Measurements from ENCODE around the gene ZNF202.
"Not testable (repeated sequence)": the region's sequence is repeated elsewhere in the genome, so short reads cannot be mapped to it uniquely, and the experiment has no call there.

Gene ZNF202

DNA sequence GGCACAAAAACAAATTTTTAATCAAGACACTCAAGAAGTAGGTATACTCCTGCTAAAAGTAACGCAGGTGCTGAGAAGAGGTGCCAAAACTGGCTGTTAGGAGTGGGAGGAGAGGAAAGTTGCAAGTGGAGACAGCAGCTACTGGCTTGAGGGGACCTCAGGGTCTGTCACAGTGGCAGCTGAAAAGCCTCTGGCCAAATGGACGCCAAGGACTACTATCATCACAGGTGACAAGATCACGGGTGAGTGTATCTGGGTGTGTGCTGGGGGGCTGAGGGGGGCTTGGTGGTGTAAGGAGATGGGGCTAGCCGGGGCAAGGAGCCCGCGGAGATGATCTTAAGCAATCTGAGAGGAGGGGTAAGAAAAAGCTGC lies 687 bp downstream of the ZNF202 start:
- no peak for DNase-seq

DNA sequence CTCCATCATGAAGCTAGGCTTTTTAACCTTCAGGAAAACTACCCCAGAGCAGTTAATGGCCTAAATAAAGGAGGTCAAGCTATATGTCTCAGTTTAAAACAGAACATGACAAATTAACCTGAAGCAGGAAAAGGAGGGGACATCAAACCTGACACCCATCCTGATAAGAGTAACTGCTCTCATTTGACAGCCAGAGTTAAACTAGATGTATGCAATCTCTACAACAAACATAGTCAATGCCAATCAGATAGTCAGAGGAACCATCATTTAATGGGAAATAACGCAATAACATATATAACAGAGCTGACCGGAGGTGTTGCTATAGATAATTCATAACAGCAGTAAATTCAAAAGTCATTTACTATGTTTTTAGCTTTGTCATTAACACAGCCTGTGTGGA lies 3.1 kb downstream of the ZNF202 start:
- no peak for DNase-seq

DNA sequence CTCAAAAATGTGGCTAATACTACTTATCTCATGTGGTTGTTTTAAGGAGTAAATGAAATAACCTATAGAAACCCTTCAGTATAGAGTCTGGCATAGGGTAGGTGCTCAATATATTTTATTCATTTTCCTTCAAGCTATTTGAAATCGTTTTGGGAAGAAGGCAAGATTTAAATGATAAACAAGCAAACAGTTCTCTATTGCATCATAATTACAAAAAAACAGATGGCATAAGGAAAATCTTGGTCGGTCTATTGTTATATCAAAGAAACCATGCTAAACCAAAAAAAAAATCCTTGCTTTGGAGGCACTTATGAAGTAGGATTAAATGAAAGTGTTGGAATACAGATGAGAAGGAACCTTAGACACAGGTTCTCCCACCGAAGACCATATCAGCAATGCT lies 4.7 kb downstream of the ZNF202 start:
- no peak for DNase-seq

DNA sequence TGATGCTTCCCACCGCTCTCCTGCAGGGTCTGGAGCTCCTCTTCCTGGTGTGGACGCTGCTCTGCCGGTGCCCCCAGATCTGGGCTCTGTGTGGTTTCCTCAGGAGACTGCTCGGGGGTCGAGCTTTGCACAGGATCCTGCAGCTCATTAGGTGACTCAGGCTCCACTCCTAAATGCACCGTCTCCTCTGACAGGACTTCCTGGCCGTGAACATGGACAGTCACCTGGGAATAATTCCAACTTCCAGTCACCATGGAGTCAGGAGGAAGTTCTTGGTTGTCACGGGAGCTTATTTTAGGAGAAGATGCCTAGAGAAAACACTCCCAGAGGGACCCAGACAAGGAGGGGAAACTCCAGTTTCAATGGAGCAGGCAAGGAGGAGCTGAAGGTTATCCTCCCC lies 11.9 kb downstream of the ZNF202 start:
- no peak for DNase-seq

DNA sequence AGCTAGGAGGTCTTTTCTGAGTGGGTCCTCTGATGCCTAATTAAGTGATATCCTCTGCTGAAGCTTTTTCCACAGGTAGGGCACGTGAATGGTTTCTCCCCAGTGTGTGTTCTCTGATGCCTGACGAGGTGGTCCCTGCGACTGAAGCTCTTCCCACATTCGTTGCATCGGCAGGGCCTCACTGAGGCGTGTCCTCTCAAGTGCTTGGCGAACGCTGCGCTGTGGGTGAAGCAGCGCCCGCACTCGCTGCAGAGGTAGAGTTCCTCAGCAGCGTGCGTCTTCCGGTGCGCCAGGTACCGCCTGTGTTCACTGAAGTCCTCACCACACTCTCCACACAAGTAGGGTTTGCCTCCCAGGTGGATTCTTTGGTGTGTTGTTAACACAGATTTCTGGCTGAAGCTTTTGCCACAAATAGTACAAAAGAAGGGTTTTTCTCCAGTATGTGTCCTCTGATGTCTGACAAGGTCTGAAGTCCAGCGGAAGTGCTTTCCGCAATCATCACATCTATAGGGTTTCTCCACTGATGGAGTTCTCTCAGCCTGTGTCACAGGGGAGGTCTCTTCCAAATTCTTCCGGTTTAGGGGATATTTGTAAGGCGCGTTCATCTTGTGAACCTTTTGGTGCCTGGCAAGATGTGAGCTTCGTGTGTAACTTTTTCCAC lies 15.3 kb downstream of the ZNF202 start:
- DNase-seq: no peak

DNA sequence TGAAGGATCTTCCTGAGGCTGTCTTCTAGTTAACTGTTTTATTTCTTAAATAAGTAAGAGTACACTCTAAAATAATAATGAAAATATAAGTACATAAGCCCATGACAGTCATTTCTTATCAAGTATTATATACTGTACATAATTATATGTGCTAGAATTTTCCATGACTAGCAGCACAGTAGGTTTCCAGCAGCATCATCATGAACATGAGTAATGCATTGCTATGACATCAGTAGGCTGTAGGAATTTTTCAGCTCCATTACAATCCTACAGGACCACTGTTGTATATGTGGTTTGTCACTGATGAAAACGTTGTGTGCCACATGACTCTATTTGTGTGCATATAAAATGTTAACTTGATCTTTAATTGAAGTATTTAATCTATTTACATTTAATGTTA lies 22.0 kb downstream of the ZNF202 start:
- no peak for DNase-seq

DNA sequence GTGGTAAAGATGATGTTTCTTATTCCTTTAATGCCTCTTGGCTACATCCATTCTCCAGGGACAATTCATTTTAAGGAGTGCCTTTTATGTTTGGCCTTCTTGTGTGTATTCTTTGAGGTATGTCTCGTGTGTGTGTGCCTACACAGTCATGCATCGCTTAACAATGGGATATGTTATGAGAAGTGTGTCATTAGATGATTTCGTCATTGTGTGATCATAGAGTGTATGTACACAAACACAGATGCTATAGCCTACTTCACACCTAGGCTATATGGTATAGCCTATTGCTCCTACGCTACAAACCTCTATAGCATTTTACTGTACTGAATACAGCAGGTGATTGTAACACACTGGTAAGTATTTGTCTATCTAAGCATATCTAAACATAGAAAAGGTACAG lies 23.0 kb downstream of the ZNF202 start:
- DNase-seq: no peak

DNA sequence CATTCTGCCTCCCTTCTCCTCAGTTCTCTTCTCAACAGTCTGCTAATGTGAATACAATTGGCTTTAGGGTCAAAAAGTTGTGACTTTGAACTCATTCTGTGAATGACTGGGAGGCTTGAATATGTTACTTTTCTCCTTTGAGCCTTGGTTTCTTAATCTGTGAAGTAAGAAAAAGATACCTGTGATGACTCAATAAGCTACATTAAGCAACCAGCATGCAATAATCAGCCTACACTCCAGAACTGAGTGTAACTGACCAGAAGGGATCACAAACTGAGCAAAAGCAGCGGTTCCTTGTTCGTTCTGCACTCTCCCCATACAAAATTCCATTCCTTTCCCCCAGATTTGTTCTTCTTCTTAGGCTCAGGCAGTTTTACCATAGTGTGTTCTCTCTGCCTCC lies 23.4 kb downstream of the ZNF202 start:
- DNase-seq: no peak

DNA sequence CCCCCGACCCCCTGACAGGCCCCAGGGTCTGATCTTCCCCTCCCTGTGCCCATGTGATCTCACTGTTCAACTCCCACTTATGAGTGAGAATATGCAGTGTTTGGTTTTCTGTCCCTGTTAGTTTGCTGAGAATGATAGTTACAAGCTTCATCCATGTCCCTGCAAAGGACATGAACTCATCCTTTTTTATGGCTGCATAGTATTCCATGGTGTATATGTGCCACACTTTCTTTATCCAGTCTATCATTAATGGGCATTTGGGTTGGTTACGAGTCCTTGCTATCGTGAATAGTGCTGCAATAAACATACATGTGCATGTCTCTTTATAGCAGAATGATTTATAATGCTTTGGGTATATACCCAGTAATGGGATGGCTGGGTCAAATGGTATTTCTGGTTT lies 28.8 kb downstream of the ZNF202 start:
- not testable (repeated sequence) for DNase-seq

DNA sequence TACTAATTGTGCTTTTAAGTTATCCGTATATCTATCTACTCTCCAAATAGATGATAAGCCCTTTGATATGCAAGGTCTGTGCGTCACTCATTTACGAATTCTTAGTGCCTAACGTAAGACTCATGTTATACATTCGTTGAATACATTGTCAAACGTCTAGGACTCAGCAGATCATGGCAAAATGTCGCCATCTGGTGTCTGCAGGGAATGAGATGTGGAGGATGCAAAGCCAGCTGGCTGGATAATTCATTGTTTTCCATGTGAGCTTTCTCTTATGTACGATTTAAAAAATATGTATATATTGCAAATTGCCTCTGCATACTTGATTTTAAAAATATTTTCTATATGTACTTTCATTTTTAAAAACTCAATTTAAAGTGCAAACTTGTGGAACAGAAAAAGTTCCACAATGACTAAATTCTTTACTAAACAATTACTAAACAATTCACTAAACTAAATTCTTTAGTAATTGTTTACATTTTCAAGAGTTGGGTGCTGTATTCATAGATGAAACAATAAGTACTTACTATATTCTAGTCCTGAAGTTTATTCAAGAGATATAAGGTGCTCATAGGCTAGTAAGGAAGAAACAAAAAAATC lies 33.8 kb downstream of the ZNF202 start:
- peak; percentile 79 for DNase-seq

DNA sequence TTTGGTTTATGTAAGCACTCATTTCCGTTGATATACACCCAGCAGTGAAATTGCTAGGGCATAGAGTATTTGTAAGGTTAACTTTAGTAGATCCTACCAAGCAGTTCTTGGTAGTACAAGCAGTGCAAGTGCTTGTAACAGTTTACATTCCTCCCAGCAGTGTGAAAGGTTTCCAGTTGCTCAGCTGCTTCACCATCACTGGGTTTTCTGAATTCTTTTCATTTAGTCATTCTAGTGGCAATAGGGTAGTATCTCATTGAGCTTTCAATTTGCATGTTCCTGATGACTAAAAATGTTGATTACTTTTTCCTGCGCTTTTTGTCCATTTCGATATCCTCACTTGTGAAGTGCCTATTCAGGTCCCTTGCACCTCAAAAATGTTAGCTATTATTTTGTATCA lies 34.3 kb downstream of the ZNF202 start:
- DNase-seq: no peak

DNA sequence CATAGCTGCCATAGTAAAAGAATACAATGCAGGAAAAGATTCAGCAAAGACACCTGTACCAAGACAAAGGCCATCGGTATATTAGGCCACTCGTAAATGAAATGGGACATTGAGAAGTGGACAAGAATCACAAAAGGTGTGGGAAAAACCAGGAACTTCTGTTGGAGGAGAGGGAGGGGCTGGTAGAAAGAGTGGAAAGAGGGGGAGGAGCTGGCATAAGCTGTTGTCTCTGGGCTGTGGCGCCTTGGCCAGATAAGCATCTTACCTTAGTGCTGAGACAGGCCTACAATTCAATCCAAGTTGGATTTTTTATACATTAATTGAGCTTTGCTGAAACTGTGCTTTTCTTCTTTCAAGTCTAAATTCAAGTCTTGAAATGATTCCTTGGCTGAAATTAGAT lies 37.1 kb downstream of the ZNF202 start:
- DNase-seq: no peak

DNA sequence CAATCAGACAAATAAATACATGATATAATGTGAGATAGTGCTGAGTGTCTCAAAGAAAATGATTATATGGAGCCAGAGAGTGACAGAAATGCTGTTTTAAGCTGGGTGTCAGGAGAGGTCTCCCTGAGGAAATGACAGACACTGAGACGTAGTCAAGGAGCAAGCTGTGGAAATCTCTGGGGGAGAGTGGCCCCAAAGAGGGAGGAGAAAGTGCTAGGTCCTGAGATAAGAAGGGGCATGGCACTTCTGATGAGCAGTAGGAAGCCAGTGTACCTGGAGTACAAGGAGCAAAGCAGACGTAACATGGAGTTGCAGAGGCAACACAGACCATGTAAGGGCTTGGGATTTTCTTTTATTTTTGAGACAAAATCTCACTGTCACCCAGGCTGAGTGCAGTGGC lies 38.8 kb downstream of the ZNF202 start:
- no peak for DNase-seq

DNA sequence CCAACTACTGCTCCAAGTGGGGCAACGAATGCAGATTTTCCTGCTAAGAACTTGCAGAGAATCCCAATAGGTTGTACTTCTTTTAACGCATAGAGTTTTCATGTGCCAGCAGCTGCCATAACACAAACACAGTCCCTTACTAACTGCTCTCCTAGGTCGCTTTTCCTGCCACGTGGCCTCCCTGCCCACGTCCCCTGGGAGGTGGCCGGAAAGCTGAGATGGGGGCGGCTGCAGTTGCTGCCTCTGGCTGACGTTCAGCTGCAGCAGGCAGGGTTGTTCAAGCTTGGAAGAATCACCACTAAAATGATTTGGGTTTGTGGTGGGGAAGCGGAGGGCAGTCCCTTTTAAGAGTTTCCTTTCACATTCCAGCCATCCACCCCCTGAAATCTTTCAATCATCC lies 39.3 kb downstream of the ZNF202 start:
- DNase-seq: no peak

DNA sequence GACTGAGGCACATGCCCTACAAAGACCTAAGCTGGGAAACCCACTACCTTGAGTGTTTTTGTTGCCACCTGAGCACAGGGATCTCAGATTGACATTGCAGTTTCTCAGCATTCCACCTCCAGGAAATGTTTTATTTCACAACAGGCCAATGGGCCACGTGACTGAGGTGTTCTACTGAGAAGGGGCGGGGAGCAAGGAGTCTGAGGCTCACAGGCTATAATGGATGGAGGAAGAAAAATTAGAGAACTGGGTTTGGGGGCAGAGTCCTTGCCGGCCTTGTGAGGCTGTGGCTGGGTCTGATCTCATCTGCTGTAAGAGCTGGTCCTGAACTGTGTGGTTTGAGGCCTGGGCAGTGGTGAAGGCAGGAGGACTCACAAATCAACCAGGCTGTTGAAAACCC lies 40.7 kb downstream of the ZNF202 start:
- no peak for DNase-seq

DNA sequence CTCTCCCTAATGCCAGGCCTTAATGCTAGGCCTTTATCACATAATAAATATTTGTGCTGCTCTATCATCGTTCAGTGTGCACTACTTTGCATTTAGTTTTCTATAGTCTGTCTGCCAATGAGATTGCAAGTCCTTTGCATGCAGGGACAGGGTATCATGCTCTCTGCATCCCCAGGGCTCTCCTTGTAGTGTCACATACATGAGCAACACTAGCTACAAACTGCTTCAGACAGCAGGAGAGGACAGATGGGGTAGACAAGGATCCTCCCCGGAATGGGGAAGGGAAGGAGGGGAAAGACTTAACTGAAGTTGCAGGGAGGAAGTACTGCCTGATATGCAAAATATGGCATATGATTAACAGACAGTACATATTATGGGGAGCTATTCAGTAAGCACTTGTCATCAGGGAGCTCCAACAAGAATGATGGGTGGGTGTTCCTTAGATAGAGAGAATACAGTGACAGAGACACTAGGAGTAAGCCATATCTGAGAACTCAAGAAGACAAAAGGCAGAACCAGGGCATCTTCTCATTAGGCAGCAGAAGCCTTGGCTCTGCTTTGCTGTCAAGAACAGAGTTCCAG lies 42.8 kb downstream of the ZNF202 start:
- no peak for DNase-seq

DNA sequence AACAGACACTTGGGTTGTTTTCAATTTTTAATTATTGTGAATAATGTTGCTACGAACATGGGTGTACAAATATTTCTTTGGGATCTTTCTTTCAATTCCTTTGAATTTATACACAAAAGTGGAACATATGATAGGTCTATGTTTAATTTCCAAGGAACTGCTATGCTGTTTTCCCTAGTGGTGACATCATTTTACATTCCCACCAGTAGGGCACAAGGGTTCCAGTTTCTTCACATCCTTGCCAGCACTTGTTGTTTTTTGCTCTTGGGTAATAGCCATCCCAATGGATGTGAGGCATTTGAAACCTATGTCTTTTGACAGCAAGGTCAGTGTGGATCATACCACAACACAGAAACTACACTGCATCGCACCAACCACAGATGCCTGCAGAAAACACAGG lies 45.3 kb downstream of the ZNF202 start:
- no peak for DNase-seq

DNA sequence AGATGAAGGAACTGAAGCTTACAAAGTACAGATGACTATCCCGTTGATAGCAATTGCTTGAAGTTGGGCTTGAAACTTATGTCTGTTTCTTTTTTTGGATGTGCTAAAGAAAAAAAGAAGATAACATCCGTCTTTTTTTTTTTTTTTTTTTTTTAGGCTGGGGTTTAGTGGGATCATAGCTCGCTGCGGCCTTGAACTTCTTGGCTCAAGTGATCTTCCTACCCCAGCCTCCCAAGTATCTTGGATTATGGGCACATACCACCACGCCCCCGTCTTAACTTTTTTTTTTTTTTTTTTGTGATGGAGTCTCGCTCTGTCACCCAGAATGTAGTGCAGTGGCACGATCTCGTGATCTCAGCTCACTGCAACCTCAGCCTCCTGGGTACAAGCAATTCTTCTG lies 46.2 kb downstream of the ZNF202 start:
- no peak for DNase-seq

DNA sequence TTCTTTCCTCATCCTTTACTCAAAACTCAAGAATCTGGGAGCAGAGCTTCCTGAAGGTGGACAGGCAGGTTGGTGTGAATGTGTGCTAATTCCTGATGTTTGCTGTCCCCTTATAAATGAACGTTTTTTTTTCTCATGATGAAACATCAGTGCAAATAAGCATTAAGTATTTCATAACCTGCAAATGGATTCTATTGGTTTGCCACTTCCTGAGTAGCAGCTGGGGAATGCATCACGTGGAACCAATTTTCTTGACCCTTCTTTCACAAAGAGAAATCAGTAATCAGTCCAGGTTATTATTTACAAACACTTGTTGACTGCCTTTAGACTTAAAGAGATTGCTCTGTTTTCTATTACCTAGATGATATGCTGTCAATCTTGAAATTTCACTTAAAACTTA lies 46.9 kb downstream of the ZNF202 start:
- DNase-seq: no peak

DNA sequence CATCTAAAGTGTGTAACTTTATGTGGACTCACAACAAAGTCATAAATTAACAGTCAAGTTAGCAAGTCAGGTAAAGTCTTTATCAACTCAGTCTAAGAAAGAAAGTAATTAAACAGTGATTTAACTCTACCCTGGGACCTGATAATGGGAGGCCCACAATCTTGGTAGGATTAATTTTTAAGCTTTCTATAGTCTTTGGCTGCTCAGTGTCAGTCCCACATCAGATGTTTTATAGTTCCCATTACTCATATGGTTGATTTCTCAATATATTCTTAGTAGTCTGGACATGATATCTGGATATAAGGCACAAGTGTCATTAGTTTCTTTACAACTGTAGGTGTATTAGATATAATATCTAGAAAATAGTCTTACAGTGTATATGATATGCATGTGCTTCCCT lies 48.5 kb downstream of the ZNF202 start:
- DNase-seq: no peak

DNA sequence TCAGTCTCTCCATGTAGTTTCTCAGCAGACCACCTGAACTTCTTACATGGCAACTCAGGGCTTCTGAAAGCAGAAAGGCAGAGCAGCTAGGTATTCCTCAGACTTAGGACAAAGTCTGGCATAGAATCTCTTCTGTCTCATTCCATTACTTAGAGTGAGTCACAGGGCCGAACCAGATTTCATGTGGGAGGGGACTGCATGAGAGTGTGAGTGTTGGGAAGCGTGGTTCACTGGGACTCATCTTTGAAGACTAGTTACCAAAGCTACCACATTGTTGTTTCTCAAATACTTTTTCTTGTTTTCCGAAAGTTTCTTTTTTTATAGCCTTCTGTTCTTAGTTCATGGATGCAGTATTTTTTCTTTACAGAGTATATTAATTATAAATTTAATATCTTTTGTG lies 51.0 kb downstream of the ZNF202 start:
- no peak for DNase-seq

DNA sequence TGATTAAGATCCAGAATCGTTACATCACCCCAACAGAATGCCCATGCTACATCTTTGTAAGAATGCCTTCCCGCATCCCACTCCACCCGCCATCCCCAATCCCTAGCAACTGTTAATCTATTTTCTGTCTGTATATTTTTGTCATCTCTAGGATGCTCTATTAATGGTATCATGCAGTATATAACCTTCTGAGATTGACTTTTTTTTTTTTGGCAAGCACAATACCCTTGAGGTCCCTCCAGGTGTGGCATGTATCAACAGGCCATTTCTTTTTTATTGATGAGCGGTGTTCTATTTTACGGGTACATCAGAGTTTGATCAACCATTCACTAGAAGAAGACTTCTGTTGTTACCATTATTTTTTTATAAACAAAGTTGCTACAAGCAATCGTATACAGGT lies 56.9 kb downstream of the ZNF202 start:
- DNase-seq: no peak

DNA sequence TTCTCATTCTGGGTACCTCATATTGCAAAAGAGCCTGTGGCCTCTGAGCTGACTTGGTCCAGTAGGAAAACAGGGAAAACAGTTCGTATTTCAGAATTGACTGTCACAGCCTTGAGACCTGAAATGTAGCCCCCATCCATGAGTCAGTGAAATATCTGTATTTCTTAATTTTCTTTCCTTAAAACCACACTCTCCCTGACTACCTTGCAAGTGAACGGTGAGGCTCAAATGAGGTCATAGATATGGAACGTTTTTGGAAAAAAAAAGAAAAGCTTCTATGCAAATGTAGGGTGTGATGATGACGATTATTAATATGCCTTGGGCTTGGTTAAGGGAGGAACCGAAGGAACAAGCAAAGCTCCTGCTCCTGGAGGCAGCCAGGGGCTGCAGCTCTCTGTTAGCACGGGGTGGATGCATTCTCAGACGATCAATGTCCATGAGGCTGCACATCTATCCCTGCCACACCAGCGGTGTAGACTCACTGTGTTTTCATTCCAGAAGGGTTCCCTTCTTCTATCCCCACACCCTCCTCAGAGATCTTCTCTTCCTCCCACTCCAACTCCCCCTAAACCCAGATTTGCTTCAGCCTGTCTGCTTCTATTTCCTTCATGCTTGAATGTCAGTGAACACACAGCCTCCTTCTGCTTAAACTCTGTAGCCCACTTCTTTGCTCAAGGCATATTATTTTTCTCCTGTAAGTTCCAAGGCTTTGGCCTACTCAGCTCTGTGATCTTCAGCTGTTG lies 57.9 kb downstream of the ZNF202 start:
- DNase-seq: no peak

DNA sequence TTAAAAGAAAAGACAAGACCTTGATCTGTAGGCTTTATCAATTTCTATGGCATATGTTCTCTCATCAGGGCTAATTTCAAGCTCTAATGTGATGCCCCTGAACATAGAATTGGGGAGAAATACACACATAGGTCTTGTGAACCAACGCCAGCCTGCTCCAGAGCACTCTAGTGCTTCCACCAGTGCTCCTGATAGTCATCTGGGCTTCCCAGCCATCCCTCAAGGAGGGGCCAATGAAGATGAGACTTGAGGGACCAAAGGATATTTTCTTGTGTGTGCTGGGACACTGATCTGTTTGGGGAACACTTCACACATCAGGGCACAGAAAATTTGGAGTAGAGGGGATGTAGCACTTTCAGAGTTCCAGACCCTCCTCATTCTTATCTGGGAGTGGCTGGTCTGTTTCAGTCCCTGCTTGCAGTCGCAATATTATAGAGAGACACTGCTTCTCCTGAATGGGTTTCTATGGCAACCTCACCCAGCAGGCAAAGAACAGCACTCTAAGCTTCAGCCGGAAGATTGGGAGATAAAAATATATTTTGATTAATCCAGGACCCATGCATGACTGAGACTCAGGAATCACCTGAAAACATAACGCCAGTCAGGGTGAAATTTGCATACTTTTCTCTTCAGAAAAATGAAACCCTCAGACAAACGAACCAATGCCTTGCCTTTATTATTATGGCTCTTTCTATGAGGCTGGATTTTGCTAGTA lies 58.6 kb downstream of the ZNF202 start:
- DNase-seq: peak; percentile 6

Data from NCI-H1092 (cell line).